HG03439 (cell line): Measurements from ENCODE around the gene BBS5.
"Not testable (repeated sequence)": the region's sequence is repeated elsewhere in the genome, so short reads cannot be mapped to it uniquely, and the experiment has no call there.

Experiments used
- ATAC-seq: cut with Tn5 transposase; IDR thresholded peaks from one replicate; pipeline ENCODE4 v1.9.1; 2021; ENCODE audit warnings: mild to moderate bottlenecking, moderate library complexity; ENCODE audit not compliant: unreplicated experiment

BBS5 gene

GRCh38 chr2:169539460-169539859 is 60.2 kb downstream of the BBS5 start:
- ATAC-seq = not testable (repeated sequence)

GRCh38 chr2:169540146-169540545 is 60.9 kb downstream of the BBS5 start:
- no peak for ATAC-seq

GRCh38 chr2:169542433-169542832 is 63.1 kb downstream of the BBS5 start:
- no peak for ATAC-seq

- no peak for ATAC-seq
Measured at GRCh38 chr2:169546756-169547155, 67.5 kb downstream of the BBS5 start.
